H1 (cell line): ENCODE data around the gene TRIM44. TPM values are rescaled to one million over a fixed set of nuclear protein-coding genes. Genes with fewer than 3 reads are reported as not detected.
A peak's percentile ranks its signal among the peaks of the same experiment; 100 is the strongest.

Experiments used
- CTCF ChIA-PET: fragments of 300-600 bp; sonication (Branson Sonifier 250); formaldehyde crosslinking; loops from one replicate; lab custom pipeline; 2021; ENCODE audit not compliant: partially characterized antibody; lab: Charles Lee
- POLR2A ChIA-PET: fragments of 300-600 bp; sonication (Branson Sonifier 250); formaldehyde crosslinking; loops from one replicate; lab custom pipeline; 2021; ENCODE audit warnings: inconsistent platforms; ENCODE audit not compliant: partially characterized antibody; lab: Charles Lee
- DNase-seq, 2 experiments: peaks; one replicate each; pipeline versions ENCODE4 v3.0.0 to v3.0.0-alpha.2; 2010 to 2022; ENCODE audit warnings: low spot score in 2 of 2, low read depth in 1 of 2, mixed read lengths in 1 of 2
- FAIRE-seq: peaks from 2 replicates; lab custom pipeline; 2011; peaks lifted over from hg19 to GRCh38; lab: Jason Lieb, UNC
- H2AFZ ChIP-seq: 2 replicates; pipeline ENCODE4 v1.8.1; 2012; ENCODE audit warnings: low read length, inconsistent platforms
- H2AK5ac ChIP-seq: 2 replicates; pipeline ENCODE4 v1.6.1; 2013; ENCODE audit warnings: low read depth, low read length
- H2BK120ac ChIP-seq: replicated peaks from 2 replicates; pipeline ENCODE3; 2013; ENCODE audit warnings: low read depth, low read length, inconsistent platforms
- H2BK12ac ChIP-seq: 2 replicates; pipeline ENCODE4 v1.6.1; 2013; ENCODE audit warnings: low read depth, low read length
- H2BK15ac ChIP-seq: 2 replicates; pipeline ENCODE4 v1.6.1; 2013; ENCODE audit warnings: low read length
- H2BK20ac ChIP-seq: 2 replicates; pipeline ENCODE4 v1.6.1; 2013; ENCODE audit warnings: low read length
- H2BK5ac ChIP-seq: 2 replicates; pipeline ENCODE4 v1.6.1; 2013; ENCODE audit warnings: low read depth, low read length
- H3K14ac ChIP-seq: 2 replicates; pipeline ENCODE4 v1.6.1; 2013; ENCODE audit warnings: inconsistent platforms; ENCODE audit not compliant: insufficient read length
- H3K18ac ChIP-seq: 2 replicates; pipeline ENCODE4 v1.6.1; 2013; ENCODE audit warnings: low read length; ENCODE audit errors: extremely low read depth
- H3K23ac ChIP-seq: 2 replicates; pipeline ENCODE4 v1.6.1; 2013; ENCODE audit warnings: inconsistent platforms; ENCODE audit not compliant: insufficient read length
- H3K23me2 ChIP-seq: 2 replicates; pipeline ENCODE4 v1.6.1; 2013; ENCODE audit warnings: low read depth, low read length
- H3K27ac ChIP-seq: 2 replicates; pipeline ENCODE4 v1.6.1; 2011; ENCODE audit warnings: low read depth, low read length, inconsistent platforms
- H3K27me3 ChIP-seq, 4 experiments: replicated peaks in 1 of 4; 1 replicate in 1 of 4; 2 replicates in 3 of 4; pipeline versions ENCODE4 v1.6.1 to v1.8.1; 2011 to 2013; ENCODE audit warnings: low read length in 3 of 4, mild to moderate bottlenecking in 3 of 4, inconsistent platforms in 2 of 4, mixed read lengths in 2 of 4, moderate library complexity in 1 of 4; ENCODE audit not compliant: control insufficient read depth in 3 of 4, insufficient read depth in 3 of 4; ENCODE audit errors: extremely low read depth in 1 of 4
- H3K36me3 ChIP-seq, 4 experiments: 2 replicates each; pipeline versions ENCODE4 v1.6.1 to v1.8.1; 2011 to 2013; ENCODE audit warnings: mild to moderate bottlenecking in 4 of 4, low read length in 3 of 4, moderate library complexity in 2 of 4, control low read depth in 1 of 4, inconsistent platforms in 1 of 4; ENCODE audit not compliant: insufficient read depth in 4 of 4, control insufficient read depth in 2 of 4
- H3K4ac ChIP-seq: replicated peaks from 2 replicates; pipeline ENCODE3; 2013; ENCODE audit warnings: low read length, low read depth, mixed read lengths, inconsistent platforms; ENCODE audit not compliant: insufficient read length
- H3K4me1 ChIP-seq, 4 experiments: replicated peaks in 1 of 4; 1 replicate in 1 of 4; 2 replicates in 3 of 4; pipeline versions ENCODE4 v1.6.1 to v1.8.1; 2011 to 2013; ENCODE audit warnings: low read length in 3 of 4, inconsistent platforms in 2 of 4, mixed read lengths in 1 of 4; ENCODE audit not compliant: insufficient read depth in 4 of 4, control insufficient read depth in 3 of 4
- H3K4me2 ChIP-seq, 2 experiments: 2 replicates each; pipeline versions ENCODE4 v1.6.1 to v1.8.1; 2011 to 2013; ENCODE audit warnings: low read depth in 2 of 2, low read length in 2 of 2, control low read depth in 1 of 2, inconsistent platforms in 1 of 2, mild to moderate bottlenecking in 1 of 2; ENCODE audit not compliant: insufficient read depth in 1 of 2
- H3K4me3 ChIP-seq, 4 experiments: fragments of 200-600, 300-600 bp in 1 of 4; sonication (generic), shearing (Covaris generic), sonication (Bioruptor Twin) in 1 of 4; 2 replicates each; pipeline versions ENCODE4 v1.5.1 to v1.8.1; 2011 to 2016; ENCODE audit warnings: low read length in 4 of 4, low read depth in 3 of 4, control low read depth in 2 of 4, inconsistent platforms in 2 of 4, mild to moderate bottlenecking in 2 of 4, mixed read lengths in 1 of 4, moderate library complexity in 1 of 4; ENCODE audit not compliant: insufficient read depth in 2 of 4; ENCODE audit errors: extremely low read depth in 1 of 4
- H3K56ac ChIP-seq: replicated peaks from 2 replicates; pipeline ENCODE3; 2013; ENCODE audit warnings: low read depth, mild to moderate bottlenecking, mixed read lengths, low read length, inconsistent platforms; ENCODE audit not compliant: insufficient read length
- H3K79me1 ChIP-seq: 2 replicates; pipeline ENCODE4 v1.6.1; 2013; ENCODE audit warnings: low read depth, low read length, control low read depth
- H3K79me2 ChIP-seq, 2 experiments: 2 replicates each; pipeline versions ENCODE4 v1.6.1 to v1.8.1; 2012 to 2013; ENCODE audit warnings: low read length in 2 of 2, mild to moderate bottlenecking in 2 of 2, inconsistent platforms in 1 of 2; ENCODE audit not compliant: insufficient read depth in 2 of 2, control insufficient read depth in 1 of 2
- H3K9ac ChIP-seq, 4 experiments: replicated peaks in 1 of 4; 1 replicate in 1 of 4; 2 replicates in 3 of 4; pipeline versions ENCODE4 v1.6.1 to v1.8.1; 2011 to 2013; ENCODE audit warnings: low read depth in 3 of 4, low read length in 3 of 4, control low read depth in 2 of 4, mild to moderate bottlenecking in 2 of 4, moderate library complexity in 2 of 4, inconsistent platforms in 1 of 4; ENCODE audit errors: extremely low read depth in 1 of 4
- H3K9me3 ChIP-seq, 2 experiments: 2 replicates each; pipeline versions ENCODE4 v1.6.1 to v1.8.1; 2012 to 2013; ENCODE audit warnings: mild to moderate bottlenecking in 2 of 2, moderate library complexity in 2 of 2, control low read depth in 1 of 2, inconsistent platforms in 1 of 2, low read depth in 1 of 2, low read length in 1 of 2, mixed read lengths in 1 of 2; ENCODE audit not compliant: insufficient read depth in 2 of 2
- H4K20me1 ChIP-seq, 2 experiments: replicated peaks in 1 of 2; 2 replicates each; pipeline versions ENCODE3 to v1.8.1; 2011 to 2013; ENCODE audit warnings: inconsistent platforms in 2 of 2, low read length in 2 of 2, mild to moderate bottlenecking in 1 of 2; ENCODE audit not compliant: insufficient read depth in 2 of 2, control insufficient read depth in 1 of 2
- H4K5ac ChIP-seq: 2 replicates; pipeline ENCODE4 v1.6.1; 2013; ENCODE audit warnings: low read length, low read depth, mixed read lengths, inconsistent platforms; ENCODE audit not compliant: insufficient read length
- H4K8ac ChIP-seq: 2 replicates; pipeline ENCODE4 v1.8.0; 2013; ENCODE audit warnings: mild to moderate bottlenecking, moderate library complexity, low read length, inconsistent platforms; ENCODE audit not compliant: insufficient read depth; ENCODE audit errors: extremely low read depth
- H4K91ac ChIP-seq: replicated peaks from 2 replicates; pipeline ENCODE3; 2013; ENCODE audit warnings: low read length, mixed read lengths, inconsistent platforms; ENCODE audit not compliant: insufficient read length
- ATF3 ChIP-seq: IDR thresholded peaks from 2 replicates; pipeline ENCODE4 v1.6.1; 2011; ENCODE audit warnings: low read depth, mild to moderate bottlenecking, low read length; ENCODE audit not compliant: insufficient read depth
- BRCA1 ChIP-seq: IDR thresholded peaks from 2 replicates; pipeline ENCODE4 v1.6.1; 2012; ENCODE audit warnings: low read depth, low read length, improper control_type of control experiment
- CBX8 ChIP-seq: fragments of 300-800, 300-1000 bp; sonication (generic); IDR thresholded peaks from 2 replicates; pipeline ENCODE4 v1.7.1; 2016; ENCODE audit warnings: low read depth, low read length, borderline replicate concordance
- CEBPB ChIP-seq: IDR thresholded peaks from 2 replicates; pipeline ENCODE4 v1.6.1; 2012; ENCODE audit warnings: low read depth, low read length
- CREB1 ChIP-seq: IDR thresholded peaks from 2 replicates; pipeline ENCODE4 v1.6.1; 2012; ENCODE audit warnings: inconsistent platforms
- CTBP2 ChIP-seq: IDR thresholded peaks from 2 replicates; pipeline ENCODE4 v1.7.0; 2011; ENCODE audit warnings: borderline replicate concordance, mild to moderate bottlenecking, moderate library complexity, mixed read lengths, low read length; ENCODE audit not compliant: insufficient read depth, insufficient read length
- HDAC6 ChIP-seq: IDR thresholded peaks from one replicate; pipeline ENCODE4 v1.7.1; 2012; ENCODE audit warnings: low read depth, mild to moderate bottlenecking, inconsistent platforms, low read length, moderate library complexity
- NANOG ChIP-seq: IDR thresholded peaks from 2 replicates; pipeline ENCODE4 v1.6.1; 2011; ENCODE audit warnings: low read length, low read depth, mild to moderate bottlenecking, inconsistent platforms; ENCODE audit not compliant: insufficient read depth, poor library complexity, severe bottlenecking
- NRF1 ChIP-seq: IDR thresholded peaks from 2 replicates; pipeline ENCODE4 v1.6.1; 2011; ENCODE audit warnings: mild to moderate bottlenecking, low read depth, low read length, improper control_type of control experiment
- POLR2A ChIP-seq, 2 experiments: IDR thresholded peaks; 1 replicate in 1 of 2; 2 replicates in 1 of 2; pipeline ENCODE4 v1.6.1; 2011; ENCODE audit warnings: low read depth in 2 of 2, low read length in 2 of 2, mild to moderate bottlenecking in 2 of 2; ENCODE audit errors: control extremely low read depth in 1 of 2
- SP1 ChIP-seq: IDR thresholded peaks from 2 replicates; pipeline ENCODE4 v1.6.1; 2011; ENCODE audit warnings: low read depth, low read length
- TAF1 ChIP-seq: IDR thresholded peaks from 2 replicates; pipeline ENCODE4 v1.6.1; 2011; ENCODE audit warnings: mild to moderate bottlenecking, low read depth, low read length
- TAF7 ChIP-seq: optimal IDR thresholded peaks from 2 replicates; pipeline ENCODE3; 2011; ENCODE audit warnings: low read depth, mild to moderate bottlenecking, inconsistent platforms, low read length, moderate library complexity, borderline replicate concordance
- WGBS, 2 experiments: shearing (Covaris generic) in 1 of 2; methylation state at CpG; one replicate each; pipeline versions ENCODE4 v1.1.6 to v1.1.7; 2013 to 2015; ENCODE audit warnings: low lambda C conversion rate in 2 of 2, mixed read lengths in 2 of 2, inconsistent platforms in 1 of 2, low coverage in 1 of 2, missing lambda C conversion rate in 1 of 2; ENCODE audit not compliant: insufficient replicate concordance in 2 of 2, insufficient coverage in 1 of 2, insufficient read length in 1 of 2; ENCODE audit errors: extremely low coverage in 1 of 2, missing lambda C conversion rate in 1 of 2; 5-methylcytosine and 5-hydroxymethylcytosine counted together
- polyA plus RNA-seq, 7 experiments: library from polyadenylated mRNA; depleted of rRNA in 3 of 7; stranded (reverse) in 5 of 7; unstranded in 2 of 7; fragments of >200 nt in 5 of 7; fragments of 200-250 nt in 2 of 7; gene quantifications; 1 replicate in 5 of 7; 2 replicates in 1 of 7; 4 replicates in 1 of 7; pipeline versions ENCODE4 v1.2.1 to v1.2.3, GENCODE V29; 2011 to 2013; ENCODE audit warnings: missing spikeins in 2 of 7, mixed read lengths in 2 of 7
- total RNA-seq: library from RNA; stranded (reverse); fragmentation: NEBNext Ultra II Directional; extraction: Animal tissue kit (Norgen Biotek cat#: 25700); gene quantifications from 2 replicates; pipeline ENCODE4 v1.2.1, GENCODE V29; 2021

Gene TRIM44
- total and polyA plus RNA-seq, 2 of the 8 experiments (the other 6 are each of a cell fraction or from before 2014, with no cell fraction given), result 13.9 to 34.4 TPM

GRCh38 chr11:35614939-35615569 lies 47.5 kb upstream of the TRIM44 start:
- Histone ChIP-seq H3K27ac (no peak overlapping the region), H2AK5ac (no peak overlapping the region), H2BK15ac (no peak overlapping the region), H4K20me1 (no peaks in the 10 kb centered on the region), H2BK5ac (no peak overlapping the region), H3K4me1 (peaks cover 3 to 15% (median 5%) of the 10 kb centered on the region in 4 experiments; a peak in 4 of 7 replicates), H3K56ac (no peak overlapping the region), H3K23ac (no peak overlapping the region), H3K4me3 (no peak overlapping the region), H3K4ac (no peak overlapping the region), H3K9ac (no peak overlapping the region), H2AFZ (no peak overlapping the region), H3K23me2 (peaks cover 11% of the 10 kb centered on the region; the same call in 1 of the 2 replicates), H3K18ac (no peak overlapping the region), H2BK20ac (no peak overlapping the region), H3K9me3 (no peaks in the 10 kb centered on the region), H3K79me2 (no peaks in the 10 kb centered on the region), H2BK120ac (no peak overlapping the region), H2BK12ac (no peak overlapping the region), H3K4me2 (peak overlapping the region in 1 of 2 experiments; percentile 4; a peak in 1 of 4 replicates), H4K8ac (no peak overlapping the region), H3K79me1 (no peaks in the 10 kb centered on the region), H4K91ac (no peak overlapping the region), H3K14ac (no peak overlapping the region), H3K36me3 (no peaks in the 10 kb centered on the region), H3K27me3 (peaks cover 7 to 24% (median 19%) of the 10 kb centered on the region in 4 experiments), H4K5ac (no peak overlapping the region)
- ChIA-PET CTCF (interaction anchor here (0.7 to 5.2 kb wide), 19 partner anchors 9 to 664 kb away, joined by 3 to 25 read pairs (median 4); no protein-coding TSS in a partner anchor), POLR2A (no interaction called here)
- FAIRE-seq (no peak), DNase-seq (no peak)
- WGBS, 2 experiments, result 89% methylated on average over 1 of the region's 1 CpG; no CpG with 5 or more reads in 1 of the 2 experiments
- TF ChIP-seq BRCA1, result no peak
- no peak for TF ChIP-seq TAF1
- TF ChIP-seq CBX8, result no peak
- TF ChIP-seq POLR2A (IDR thresholded peaks at IDR 0.05; ENCODE audit: control extremely low read depth in 1 of 2, low read depth in 2 of 2, low read length in 2 of 2), result no peak
- TF ChIP-seq HDAC6, result no peak
- no peak for TF ChIP-seq NANOG
- TF ChIP-seq TAF7, result no peak
- TF ChIP-seq ATF3, result no peak
- TF ChIP-seq NRF1, result no peak
- TF ChIP-seq SP1, result no peak
- TF ChIP-seq CEBPB, result no peak
- no peak for TF ChIP-seq CREB1
- TF ChIP-seq CTBP2, result no peak
